Sigmoid colon (tissue), 4 donors: ENCODE measurements around the gene LCLAT1.

Experiments
- CTCF ChIP-seq, 4 experiments: fragments of 450-650 bp in 3 of 4; fragments of 200-600 bp in 1 of 4; IDR thresholded peaks; one replicate each; pipeline ENCODE4 v1.5.1; 2016 to 2019; ENCODE audit warnings: antibody characterized with exemption in 4 of 4, mild to moderate bottlenecking in 3 of 4, moderate library complexity in 2 of 4
- EP300 ChIP-seq, 4 donors: sonication (generic); formaldehyde crosslinking; IDR thresholded peaks; one replicate each; pipeline ENCODE4 v1.6.1; 2017; ENCODE audit warnings: antibody characterized with exemption in 4 of 4
- POLR2A ChIP-seq, 2 donors: fragments of 450-650 bp; IDR thresholded peaks; one replicate each; pipeline ENCODE4 v1.6.1; 2016; ENCODE audit warnings: antibody characterized with exemption in 2 of 2, mild to moderate bottlenecking in 2 of 2, moderate library complexity in 2 of 2
- POLR2AphosphoS5 ChIP-seq, 4 donors: sonication (generic); formaldehyde crosslinking; IDR thresholded peaks; one replicate each; pipeline ENCODE4 v1.6.1; 2017; ENCODE audit warnings: antibody characterized with exemption in 4 of 4

- TF ChIP-seq CTCF (IDR thresholded peaks at IDR 0.05) (no peak), POLR2A (IDR thresholded peaks at IDR 0.05) (no peak), POLR2AphosphoS5 (IDR thresholded peaks at IDR 0.05) (no peak), EP300 (IDR thresholded peaks at IDR 0.05) (no peak)
Observed at GRCh38 chr2:30670453-30670852, 223.4 kb downstream of the LCLAT1 start.
